ENCODE measurements around the gene SHROOM3.

SHROOM3 gene

GRCh38 chr4:76532805-76533204, 97.8 kb downstream of the SHROOM3 start:
- DNase-seq (ENCODE audit: low read depth, low spot score): no peak
- TF ChIP-seq CTCF (IDR thresholded peaks at IDR 0.05; ENCODE audit: insufficient read depth, low read length, missing control alignments): no peak
- H3K4me3 ChIP-seq (ENCODE audit: low read depth, low read length): no peak overlapping the region
- ChIA-PET CTCF (interaction anchor here (1.1 kb wide), 1 partner anchor 15 kb away, joined by 3 read pairs; no protein-coding TSS in a partner anchor), POLR2A (no interaction called here)

- CTCF ChIA-PET: interaction anchor here (1.1 to 1.3 kb wide), 3 partner anchors 11 to 16 kb away, joined by 3 to 4 read pairs (median 3); no protein-coding TSS in a partner anchor
- DNase-seq (ENCODE audit: low read depth, low spot score): no peak
Measured at GRCh38 chr4:76533314-76533713, 98.3 kb downstream of the SHROOM3 start.

DNA sequence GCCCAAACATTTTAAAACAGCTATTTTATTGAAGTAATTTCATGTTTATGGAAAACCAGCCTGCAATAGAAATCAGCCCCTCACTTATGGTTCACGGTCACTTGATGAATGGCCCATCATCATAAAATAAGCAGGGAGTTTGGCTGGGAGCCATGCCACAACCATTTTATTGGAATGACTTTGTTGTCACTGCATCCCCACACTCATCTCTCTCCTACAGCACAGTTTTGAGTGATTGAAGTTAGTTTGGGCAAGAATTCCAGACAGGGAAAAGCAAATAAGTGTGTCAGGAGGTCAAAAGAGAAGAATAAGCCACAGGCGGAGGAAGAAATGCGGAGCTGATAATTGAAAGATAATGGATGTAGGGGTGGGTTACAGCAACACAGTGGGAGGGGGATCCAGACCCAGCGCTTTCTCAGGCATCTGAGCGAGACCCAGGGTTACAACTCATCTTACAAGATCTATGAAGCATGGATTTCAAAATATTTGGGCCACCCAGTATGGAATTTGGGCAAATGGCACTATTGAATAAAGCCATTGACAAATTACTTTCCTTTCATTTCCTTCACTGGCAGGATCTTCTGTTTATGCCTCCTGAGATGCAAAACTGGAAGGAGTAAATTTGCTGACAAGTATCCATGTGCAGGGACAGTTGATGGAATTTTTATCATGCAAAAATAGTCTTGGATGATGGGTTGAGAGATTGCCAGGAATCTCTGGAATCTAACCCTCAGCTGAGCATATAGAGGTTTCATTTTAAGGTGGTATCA, 100.8 kb downstream of the SHROOM3 start:
- DNase-seq (ENCODE audit: low read depth, low spot score): no peak
- no peak for TF ChIP-seq CTCF (IDR thresholded peaks at IDR 0.05; ENCODE audit: insufficient read depth, low read length, missing control alignments)
- POLR2A ChIA-PET: interaction anchor here (1.3 kb wide), 1 partner anchor 11 kb away, joined by 3 read pairs; no protein-coding TSS in a partner anchor
- no peak overlapping the region for H3K4me3 ChIP-seq (ENCODE audit: low read depth, low read length)
- CTCF ChIA-PET: interaction anchor here (1.0 to 2.0 kb wide), 3 partner anchors 19 to 130 kb away, joined by 3 to 5 read pairs (median 3); no protein-coding TSS in a partner anchor

More at GRCh38 chr4:76533314-76533713, 98.3 kb downstream of the SHROOM3 start:
- POLR2A ChIA-PET: no interaction called here
- H3K4me3 ChIP-seq (ENCODE audit: low read depth, low read length): no peak overlapping the region
- no peak for TF ChIP-seq CTCF (IDR thresholded peaks at IDR 0.05; ENCODE audit: insufficient read depth, low read length, missing control alignments)

- no peak overlapping the region for H3K4me3 ChIP-seq (ENCODE audit: low read depth, low read length)
- no peak for TF ChIP-seq CTCF (IDR thresholded peaks at IDR 0.05; ENCODE audit: insufficient read depth, low read length, missing control alignments)
- CTCF ChIA-PET: interaction anchor here (1.0 to 2.0 kb wide), 4 partner anchors 20 to 202 kb away, joined by 3 to 5 read pairs (median 4); no protein-coding TSS in a partner anchor
- POLR2A ChIA-PET: interaction anchor here (1.3 kb wide), 1 partner anchor 10 kb away, joined by 3 read pairs; no protein-coding TSS in a partner anchor
- DNase-seq (ENCODE audit: low read depth, low spot score): no peak
Measured at GRCh38 chr4:76536373-76536689, 101.3 kb downstream of the SHROOM3 start.

GRCh38 chr4:76538296-76538695, 103.3 kb downstream of the SHROOM3 start:
- CTCF ChIA-PET: interaction anchor here (2.3 kb wide), 1 partner anchor 10 kb away, joined by 6 read pairs; no protein-coding TSS in a partner anchor
- POLR2A ChIA-PET: no interaction called here
- DNase-seq (ENCODE audit: low read depth, low spot score): no peak
- no peak overlapping the region for H3K4me3 ChIP-seq (ENCODE audit: low read depth, low read length)
- TF ChIP-seq CTCF (IDR thresholded peaks at IDR 0.05; ENCODE audit: insufficient read depth, low read length, missing control alignments): no peak

DNA sequence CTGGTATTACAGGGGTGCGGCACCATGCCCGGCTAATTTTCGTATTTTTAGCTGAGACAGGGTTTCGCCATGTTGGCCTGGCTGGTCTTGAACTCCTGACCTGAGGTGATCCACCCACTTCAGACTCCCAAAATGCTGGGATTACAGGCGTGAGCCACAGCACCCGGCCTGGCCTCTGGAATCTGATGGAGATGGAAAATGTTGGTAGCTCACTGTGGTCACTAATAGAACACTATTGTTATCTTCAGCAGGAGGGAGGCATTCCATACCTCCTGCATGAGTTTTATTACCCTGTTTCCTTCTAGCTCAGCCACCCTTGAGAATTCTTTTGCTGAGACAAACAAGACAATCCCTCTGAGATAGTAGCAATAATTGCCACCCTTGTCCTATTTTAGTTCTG, 105.0 kb downstream of the SHROOM3 start:
- POLR2A ChIA-PET: interaction anchor here (0.6 to 0.7 kb wide), 2 partner anchors 46 to 553 kb away, joined by 3 read pairs; no protein-coding TSS in a partner anchor
- CTCF ChIA-PET: interaction anchor here (1.0 to 2.3 kb wide), 5 partner anchors 8 to 109 kb away, joined by 3 to 6 read pairs (median 3); no protein-coding TSS in a partner anchor
- no peak overlapping the region for H3K4me3 ChIP-seq (ENCODE audit: low read depth, low read length)
- TF ChIP-seq CTCF (IDR thresholded peaks at IDR 0.05; ENCODE audit: insufficient read depth, low read length, missing control alignments): no peak
- no peak for DNase-seq (ENCODE audit: low read depth, low spot score)
